PC-9 (cell line): ENCODE data around the gene MAVS. TPM values are rescaled to one million over a fixed set of nuclear protein-coding genes. Genes with fewer than 3 reads are reported as not detected.
A peak's percentile ranks its signal among the peaks of the same experiment; 100 is the strongest.
"Not testable (repeated sequence)": the region's sequence is repeated elsewhere in the genome, so short reads cannot be mapped to it uniquely, and the experiment has no call there.

Source experiments
- BruUV-seq: library from RNA; stranded (reverse); fragments of 400-500 nt; replicated peaks from 2 replicates; lab custom pipeline; 2021; lab: Mats Ljungman, UMichigan
- CTCF ChIA-PET: fragments of 300-600 bp; sonication (Branson Sonifier 250); formaldehyde crosslinking; loops from one replicate; lab custom pipeline; 2022; ENCODE audit warnings: antibody characterized with exemption; lab: Charles Lee
- POLR2A ChIA-PET: fragments of 300-600 bp; sonication (Branson Sonifier 250); formaldehyde crosslinking; loops from one replicate; lab custom pipeline; 2022; ENCODE audit warnings: antibody characterized with exemption; ENCODE audit not compliant: unreplicated experiment; lab: Charles Lee
- DNase-seq, 2 experiments: peaks; one replicate each; pipeline versions ENCODE4 v3.0.0 to v3.0.0-alpha.2; 2015 to 2022; ENCODE audit warnings: mixed read lengths in 1 of 2
- H2AFZ ChIP-seq: fragments of 200-600 bp; sonication (generic); 2 replicates; pipeline ENCODE4 v1.8.1; 2017; ENCODE audit warnings: antibody characterized with exemption
- H3F3A ChIP-seq: fragments of 200-600 bp; sonication (generic); 2 replicates; pipeline ENCODE4 v1.8.1; 2017; ENCODE audit warnings: antibody characterized with exemption, mild to moderate bottlenecking, low read depth; ENCODE audit not compliant: insufficient read depth
- H3K27ac ChIP-seq: fragments of 200-600 bp; sonication (generic); 2 replicates; pipeline ENCODE4 v1.6.1; 2016; ENCODE audit warnings: mixed run types
- H3K27me3 ChIP-seq: fragments of 200-600 bp; sonication (generic); 2 replicates; pipeline ENCODE4 v1.6.1; 2016; ENCODE audit warnings: low read depth, mixed run types; ENCODE audit not compliant: insufficient read depth
- H3K36me3 ChIP-seq: fragments of 200-600 bp; sonication (generic); 2 replicates; pipeline ENCODE4 v1.6.1; 2016; ENCODE audit warnings: low read depth, mixed run types
- H3K4me1 ChIP-seq: fragments of 200-600 bp; sonication (generic); replicated peaks from 2 replicates; pipeline ENCODE4 v1.6.1; 2016; ENCODE audit warnings: mixed run types; ENCODE audit not compliant: insufficient read depth
- H3K4me2 ChIP-seq: fragments of 200-600 bp; sonication (generic); 2 replicates; pipeline ENCODE4 v1.6.1; 2017; ENCODE audit warnings: mixed run types
- H3K4me3 ChIP-seq: fragments of 200-600 bp; sonication (generic); 2 replicates; pipeline ENCODE4 v1.6.1; 2016; ENCODE audit warnings: mixed run types
- H3K79me2 ChIP-seq: fragments of 200-600 bp; sonication (generic); 2 replicates; pipeline ENCODE4 v1.6.1; 2017; ENCODE audit warnings: low read depth, mixed run types
- H3K9me2 ChIP-seq: fragments of 200-600 bp; sonication (generic); 2 replicates; pipeline ENCODE4 v1.8.1; 2017; ENCODE audit warnings: mild to moderate bottlenecking; ENCODE audit not compliant: insufficient read depth
- H3K9me3 ChIP-seq: fragments of 200-600 bp; sonication (generic); 2 replicates; pipeline ENCODE4 v1.8.1; 2016; ENCODE audit warnings: low read depth; ENCODE audit not compliant: insufficient read depth
- H4K20me1 ChIP-seq: fragments of 200-600 bp; sonication (generic); 2 replicates; pipeline ENCODE4 v1.8.1; 2017; ENCODE audit not compliant: insufficient read depth
- CTCF ChIP-seq: fragments of 200-600 bp; sonication (generic); conservative IDR thresholded peaks from 2 replicates; pipeline ENCODE4 v1.6.1; 2017; ENCODE audit warnings: mixed run types, antibody characterized with exemption, mild to moderate bottlenecking, moderate library complexity
- EZH2 ChIP-seq: fragments of 200-600 bp; sonication (generic); IDR thresholded peaks from 2 replicates; pipeline ENCODE4 v1.8.0; 2017; ENCODE audit warnings: antibody characterized with exemption, low read depth
- intact Hi-C: fragments of 100-400 bp; cut with micrococcal nuclease; formaldehyde crosslinking; loops from one replicate; pipeline ENCODE4 v1.10.0; 2022; ENCODE audit not compliant: unreplicated experiment
- total RNA-seq: library from RNA; stranded (reverse); gene quantifications from 2 replicates; pipeline ENCODE4 v1.2.3, GENCODE V29; 2021

MAVS gene
- total RNA-seq, 1 experiment from 2014 or later: 61.3 TPM

GRCh38 chr20:3842348-3842930 lies 4.2 kb upstream of the MAVS start:
- Histone ChIP-seq H3K36me3 (no peaks in the 10 kb centered on the region), H3K4me1 (peaks cover 52% of the 10 kb centered on the region), H3K27me3 (no peaks in the 10 kb centered on the region), H3K9me3 (peaks cover 6% of the 10 kb centered on the region; the same call in 1 of the 2 replicates), H3K4me2 (peak overlapping the region; percentile 47; the same call in 1 of the 2 replicates), H3K4me3 (no peak overlapping the region), H2AFZ (no peak overlapping the region), H3K9me2 (no peaks in the 10 kb centered on the region), H3K27ac (peak overlapping the region; percentile 88), H4K20me1 (0 out of 2 replicates have a peak, but pooled peaks cover under 1% of the 10 kb centered on the region), H3K79me2 (peaks cover 16% of the 10 kb centered on the region), H3F3A (peaks cover 59% of the 10 kb centered on the region; the same call in 1 of the 2 replicates)
- no TSS peak for BruUV-seq
- DNase-seq: no peak
- ChIA-PET CTCF (interaction anchor here (1.1 kb wide), 1 partner anchor 90 kb away, joined by 4 read pairs; no protein-coding TSS in a partner anchor), POLR2A (interaction anchor here (0.7 kb wide), 1 partner anchor 30 kb away, joined by 3 read pairs; no protein-coding TSS in a partner anchor)
- TF ChIP-seq CTCF (no peak), EZH2 (no peak)
- intact Hi-C loops: loop anchor here (10.0 kb wide), 1 partner anchor 128 kb away; the partner anchor contains the start of gene SIGLEC1

GRCh38 chr20:3843490-3843889 lies 3.1 kb upstream of the MAVS start:
- ChIA-PET CTCF (no interaction called here), POLR2A (interaction anchor here (0.6 to 0.7 kb wide), 3 partner anchors 30 to 148 kb away, joined by 3 read pairs; no protein-coding TSS in a partner anchor)
- Histone ChIP-seq H4K20me1 (0 out of 2 replicates have a peak, but pooled peaks cover 7% of the 10 kb centered on the region), H3K9me3 (peaks cover 6% of the 10 kb centered on the region; the same call in 1 of the 2 replicates), H3K27ac (peak overlapping the region; percentile 88), H3K79me2 (peaks cover 27% of the 10 kb centered on the region), H2AFZ (no peak overlapping the region), H3F3A (peaks cover 58% of the 10 kb centered on the region; the same call in 1 of the 2 replicates), H3K9me2 (no peaks in the 10 kb centered on the region), H3K4me2 (peak overlapping the region; percentile 47; the same call in 1 of the 2 replicates), H3K36me3 (no peaks in the 10 kb centered on the region), H3K4me1 (peaks cover 61% of the 10 kb centered on the region), H3K4me3 (no peak overlapping the region), H3K27me3 (no peaks in the 10 kb centered on the region)
- peak; percentile 52 to 70 for DNase-seq
- no peak for TF ChIP-seq CTCF
- no peak for TF ChIP-seq EZH2
- BruUV-seq: no TSS peak
- intact Hi-C loops: loop anchor here (10.0 kb wide), 1 partner anchor 129 kb away; the partner anchor contains the start of gene SIGLEC1

- H3K9me2 ChIP-seq, H3K27me3 ChIP-seq, H3K4me3 ChIP-seq, BruUV-seq, H2AFZ ChIP-seq, DNase-seq, H3K36me3 ChIP-seq, H4K20me1 ChIP-seq, CTCF ChIA-PET, H3K9me3 ChIP-seq: not testable (repeated sequence)
- 0 out of 2 replicates have a peak overlapping the region, but pooled peaks have one; percentile 47 for H3K4me2 ChIP-seq
- peaks cover 33% of the 10 kb centered on the region for H3K79me2 ChIP-seq
- H3K27ac ChIP-seq: peak overlapping the region; percentile 88
- peaks cover 65% of the 10 kb centered on the region for H3K4me1 ChIP-seq
- H3F3A ChIP-seq: peaks cover 52% of the 10 kb centered on the region; the same call in 1 of the 2 replicates
- POLR2A ChIA-PET: interaction anchor here (0.6 kb wide), 2 partner anchors 30 to 147 kb away, joined by 3 read pairs; no protein-coding TSS in a partner anchor
- intact Hi-C loops: loop anchor here (10.0 kb wide), 1 partner anchor 129 kb away; the partner anchor contains the start of gene SIGLEC1
Measured at GRCh38 chr20:3843990-3844619, 2.5 kb upstream of the MAVS start.
